A549 (cell line): Measurements from ENCODE around the gene POLD1.

Experiments
- CHD4 ChIP-seq: fragments of 200-600 bp; sonication (generic); IDR thresholded peaks from 2 replicates; pipeline ENCODE4 v1.6.1; 2016; ENCODE audit warnings: antibody characterized with exemption, mild to moderate bottlenecking, borderline replicate concordance
- CTCF ChIP-seq: fragments of >200 bp; sonication (Bioruptor Twin); formaldehyde crosslinking; IDR thresholded peaks from 3 replicates; pipeline ENCODE4 v1.5.1; 2016
- EP300 ChIP-seq, 2 experiments: fragments of >200 bp; sonication (Bioruptor Twin); formaldehyde crosslinking; IDR thresholded peaks; 2 replicates in 1 of 2; 3 replicates in 1 of 2; pipeline ENCODE4 v1.6.1; 2016 to 2017
- JUNB ChIP-seq: fragments of >200 bp; sonication (Bioruptor Twin); formaldehyde crosslinking; IDR thresholded peaks from 2 replicates; pipeline ENCODE4 v1.6.1; 2016
- MAFK ChIP-seq: fragments of 450-650 bp; IDR thresholded peaks from 2 replicates; pipeline ENCODE4 v1.6.1; 2014; ENCODE audit not compliant: partially characterized antibody
- MAX ChIP-seq: IDR thresholded peaks from 2 replicates; pipeline ENCODE4 v1.6.1; 2012
- POLR2A ChIP-seq: IDR thresholded peaks from 2 replicates; pipeline ENCODE4 v1.6.1; 2012; ENCODE audit warnings: mild to moderate bottlenecking, low read length
- RAD21 ChIP-seq, 2 experiments: fragments of >200 bp in 1 of 2; sonication (Bioruptor Twin) in 1 of 2; formaldehyde crosslinking in 1 of 2; IDR thresholded peaks in 1 of 2; conservative IDR thresholded peaks in 1 of 2; 2 replicates in 1 of 2; 3 replicates in 1 of 2; pipeline ENCODE4 v1.6.1; 2012 to 2018; ENCODE audit warnings: inconsistent platforms in 1 of 2
- REST ChIP-seq: fragments of 200-600 bp; sonication (generic); IDR thresholded peaks from 2 replicates; pipeline ENCODE4 v1.6.1; 2016; ENCODE audit warnings: antibody characterized with exemption, mild to moderate bottlenecking, moderate library complexity

- TF ChIP-seq CHD4: no peak
- TF ChIP-seq REST: no peak
- no peak for TF ChIP-seq CTCF
- no peak for TF ChIP-seq POLR2A
- TF ChIP-seq MAX: no peak
- no peak for TF ChIP-seq EP300 (IDR thresholded peaks at IDR 0.05)
- TF ChIP-seq MAFK: no peak
- TF ChIP-seq JUNB: no peak
- no peak for TF ChIP-seq RAD21 (conservative IDR thresholded peaks at IDR 0.05 in 1 of 2, IDR thresholded peaks at IDR 0.05 in 1 of 2)
Measured at GRCh38 chr19:50380751-50381151, 3.4 kb upstream of the POLD1 start.
